HG02610 (cell line): ENCODE data around the gene GAB2.

Experiments
- ATAC-seq: cut with Tn5 transposase; IDR thresholded peaks from one replicate; pipeline ENCODE4 v1.9.1; 2021; ENCODE audit warnings: mild to moderate bottlenecking, moderate library complexity; ENCODE audit not compliant: unreplicated experiment

Gene GAB2

GRCh38 chr11:78212586-78213371, 204.8 kb downstream of the GAB2 start:
- ATAC-seq = no peak

- ATAC-seq = no peak
Measured at GRCh38 chr11:78211565-78211964, 206.1 kb downstream of the GAB2 start.

GRCh38 chr11:78210000-78210608, 207.5 kb downstream of the GAB2 start:
- no peak for ATAC-seq

GRCh38 chr11:78209478-78209877, 208.1 kb downstream of the GAB2 start:
- ATAC-seq = no peak

GRCh38 chr11:78208257-78209165, 209.1 kb downstream of the GAB2 start:
- ATAC-seq = no peak

- ATAC-seq = no peak
Measured at GRCh38 chr11:78207532-78208256, 209.9 kb downstream of the GAB2 start.

- ATAC-seq = no peak
Measured at GRCh38 chr11:78205691-78206090, 211.9 kb downstream of the GAB2 start.

GRCh38 chr11:78205256-78205655, 212.4 kb downstream of the GAB2 start:
- ATAC-seq = no peak

GRCh38 chr11:78203184-78203583, 214.4 kb downstream of the GAB2 start:
- no peak for ATAC-seq

GRCh38 chr11:78202733-78203167, 214.9 kb downstream of the GAB2 start:
- ATAC-seq = no peak

GRCh38 chr11:78201096-78201818, 216.4 kb downstream of the GAB2 start:
- no peak for ATAC-seq

GRCh38 chr11:78200553-78200952, 217.1 kb downstream of the GAB2 start:
- no peak for ATAC-seq

- no peak for ATAC-seq
Measured at GRCh38 chr11:78200061-78200460, 217.6 kb downstream of the GAB2 start.

GRCh38 chr11:78199653-78200015, 218.0 kb downstream of the GAB2 start:
- ATAC-seq = no peak

GRCh38 chr11:78199015-78199652, 218.5 kb downstream of the GAB2 start:
- ATAC-seq = no peak

- no peak for ATAC-seq
Measured at GRCh38 chr11:78197816-78198215, 219.8 kb downstream of the GAB2 start.

- no peak for ATAC-seq
Measured at GRCh38 chr11:78196661-78197091, 220.9 kb downstream of the GAB2 start.

- ATAC-seq = no peak
Measured at GRCh38 chr11:78195917-78196560, 221.6 kb downstream of the GAB2 start.

- no peak for ATAC-seq
Measured at GRCh38 chr11:78194490-78194889, 223.1 kb downstream of the GAB2 start.
